ENCODE data around the gene INPP4B. TPM values are rescaled to one million over a fixed set of nuclear protein-coding genes. Genes with fewer than 3 reads are reported as not detected.

INPP4B gene
- polyA plus RNA-seq, 1 of the 3 experiments (the other 2 are of a cell fraction) = 0.08 TPM

GRCh38 chr4:142725886-142726285, 120.2 kb downstream of the INPP4B start:
- TF ChIP-seq NRF1 (IDR thresholded peaks at IDR 0.05; ENCODE audit: low read depth, low read length) (no peak), RAD21 (IDR thresholded peaks at IDR 0.05; ENCODE audit: low read length) (no peak), RXRA (IDR thresholded peaks at IDR 0.05; ENCODE audit: borderline replicate concordance, low read depth) (no peak), TEAD4 (IDR thresholded peaks at IDR 0.05; ENCODE audit: borderline replicate concordance, insufficient read depth) (no peak), NFIC (IDR thresholded peaks at IDR 0.05; ENCODE audit: borderline replicate concordance) (no peak), USF2 (IDR thresholded peaks at IDR 0.05; ENCODE audit: borderline replicate concordance, low read depth, low read length) (no peak), FOSL2 (IDR thresholded peaks at IDR 0.05; ENCODE audit: borderline replicate concordance, low read depth) (no peak), MEF2A (IDR thresholded peaks at IDR 0.05; ENCODE audit: borderline replicate concordance, low read depth) (no peak), YY1 (IDR thresholded peaks at IDR 0.05; ENCODE audit: low read depth) (no peak), RCOR1 (IDR thresholded peaks at IDR 0.05; ENCODE audit: low read length) (no peak), SMC3 (IDR thresholded peaks at IDR 0.05; ENCODE audit: low read depth, low read length) (no peak), MAX (IDR thresholded peaks at IDR 0.05; ENCODE audit: low read depth) (no peak), FOXJ3 (CRISPR knock-in tag; IDR thresholded peaks at IDR 0.05) (no peak), POLR2AphosphoS5 (IDR thresholded peaks at IDR 0.05; ENCODE audit: low read depth, low read length) (no peak), EP300 (IDR thresholded peaks at IDR 0.05; ENCODE audit: borderline replicate concordance in 1 of 2, low read depth in 1 of 2, low read length in 1 of 2) (no peak), SIN3A (IDR thresholded peaks at IDR 0.05; ENCODE audit: borderline replicate concordance, low read depth, low read length) (no peak), CHD2 (IDR thresholded peaks at IDR 0.05; ENCODE audit: low read length, partially characterized antibody) (no peak), CTCF (IDR thresholded peaks at IDR 0.05) (no peak)
- no peaks in the 10 kb centered on the region for H3K27me3 ChIP-seq (ENCODE audit: insufficient read depth)
- no peaks in the 10 kb centered on the region for H3K9me3 ChIP-seq
- no peak overlapping the region for H3K27ac ChIP-seq (ENCODE audit: low read depth in 2 of 2, low read length in 1 of 2)
- no peaks in the 10 kb centered on the region for H4K20me1 ChIP-seq (ENCODE audit: insufficient read depth)
- no peak for DNase-seq
- H2AFZ ChIP-seq (ENCODE audit: low read depth) = no peak overlapping the region
- no peaks in the 10 kb centered on the region for H3F3A ChIP-seq (replicated peaks; ENCODE audit: insufficient read depth)
- no peaks in the 10 kb centered on the region for H3K9me2 ChIP-seq
- WGBS (ENCODE audit: low lambda C conversion rate) = 53% methylated on average over 2 of the region's 2 CpGs
- H3K4me1 ChIP-seq (ENCODE audit: control insufficient read depth in 1 of 2, insufficient read depth in 2 of 2, low read depth in 1 of 2, low read length in 1 of 2) = no peaks in the 10 kb centered on the region
- ChIA-PET POLR2A (no interaction called here), CTCF (no interaction called here)
- H3K36me3 ChIP-seq (replicated peaks in 1 of 2; ENCODE audit: control insufficient read depth in 1 of 2, insufficient read depth in 2 of 2, low read length in 1 of 2) = no peaks in the 10 kb centered on the region
- H3K79me2 ChIP-seq (ENCODE audit: insufficient read depth) = no peaks in the 10 kb centered on the region
- H3K9ac ChIP-seq = no peak overlapping the region
- no peak overlapping the region for H3K4me2 ChIP-seq
- no peak overlapping the region for H3K4me3 ChIP-seq (ENCODE audit: low read depth in 2 of 2, low read length in 1 of 2)
